ENCODE results near the gene WDR31. TPM values are rescaled to one million over a fixed set of nuclear protein-coding genes. Genes with fewer than 3 reads are reported as not detected.
"Not testable (repeated sequence)": the region's sequence is repeated elsewhere in the genome, so short reads cannot be mapped to it uniquely, and the experiment has no call there.

Gene WDR31
- total RNA-seq, 4 donors from 2014 or later: 0.29 to 3.6 (median 2.8) TPM

- no peak overlapping the region for H3K27ac ChIP-seq
- TF ChIP-seq POLR2A (IDR thresholded peaks at IDR 0.05): no peak
- no peak for TF ChIP-seq CTCF (IDR thresholded peaks at IDR 0.05)
- no peak for DNase-seq
- H3K27me3 ChIP-seq: no peaks in the 10 kb centered on the region
- intact Hi-C loops (cut with DNase I; ENCODE audit: low total_unique reads): no loop called here
- H3K9me3 ChIP-seq: no peaks in the 10 kb centered on the region
- H3K4me3 ChIP-seq: no peak overlapping the region
- H3K4me1 ChIP-seq: peaks cover 0 to 5% of the 10 kb centered on the region in 2 donors
- H3K36me3 ChIP-seq: no peaks in the 10 kb centered on the region
Measured at GRCh38 chr9:113372059-113372458, 32.0 kb upstream of the WDR31 start.

GRCh38 chr9:113370806-113371325 is 30.8 kb upstream of the WDR31 start:
- H3K9me3 ChIP-seq: no peaks in the 10 kb centered on the region
- H3K4me3 ChIP-seq: no peak overlapping the region
- H3K4me1 ChIP-seq: peaks cover 0 to 5% of the 10 kb centered on the region in 2 donors
- intact Hi-C loops (cut with DNase I; ENCODE audit: low total_unique reads): no loop called here
- no peak overlapping the region for H3K27ac ChIP-seq
- no peak for DNase-seq
- H3K36me3 ChIP-seq: no peaks in the 10 kb centered on the region
- TF ChIP-seq POLR2A (IDR thresholded peaks at IDR 0.05) (no peak), CTCF (IDR thresholded peaks at IDR 0.05) (no peak)
- no peaks in the 10 kb centered on the region for H3K27me3 ChIP-seq

GRCh38 chr9:113369855-113370140 is 29.7 kb upstream of the WDR31 start:
- intact Hi-C loops (cut with DNase I; ENCODE audit: low total_unique reads): no loop called here

GRCh38 chr9:113368982-113369854 is 29.1 kb upstream of the WDR31 start:
- no peaks in the 10 kb centered on the region for H3K36me3 ChIP-seq
- intact Hi-C loops (cut with DNase I; ENCODE audit: low total_unique reads): no loop called here
- no peaks in the 10 kb centered on the region for H3K4me1 ChIP-seq
- H3K4me3 ChIP-seq: no peak overlapping the region
- H3K9me3 ChIP-seq: no peaks in the 10 kb centered on the region
- H3K27me3 ChIP-seq: no peaks in the 10 kb centered on the region
- TF ChIP-seq POLR2A (IDR thresholded peaks at IDR 0.05) (no peak), CTCF (IDR thresholded peaks at IDR 0.05) (no peak)
- no peak for DNase-seq
- H3K27ac ChIP-seq: no peak overlapping the region

More at GRCh38 chr9:113369855-113370140, 29.7 kb upstream of the WDR31 start:
- Histone ChIP-seq H3K4me3 (no peak overlapping the region), H3K9me3 (no peaks in the 10 kb centered on the region), H3K27ac (no peak overlapping the region), H3K36me3 (no peaks in the 10 kb centered on the region), H3K4me1 (no peaks in the 10 kb centered on the region), H3K27me3 (no peaks in the 10 kb centered on the region)
- DNase-seq: no peak
- no peak for TF ChIP-seq POLR2A (IDR thresholded peaks at IDR 0.05)
- TF ChIP-seq CTCF (IDR thresholded peaks at IDR 0.05): no peak

GRCh38 chr9:113368348-113368981 is 28.4 kb upstream of the WDR31 start:
- Histone ChIP-seq H3K4me1 (no peaks in the 10 kb centered on the region), H3K27me3 (no peaks in the 10 kb centered on the region), H3K36me3 (no peaks in the 10 kb centered on the region), H3K27ac (no peak overlapping the region), H3K4me3 (no peak overlapping the region), H3K9me3 (no peaks in the 10 kb centered on the region)
- no peak for DNase-seq
- TF ChIP-seq POLR2A (IDR thresholded peaks at IDR 0.05) (no peak), CTCF (IDR thresholded peaks at IDR 0.05) (no peak)
- intact Hi-C loops (cut with DNase I; ENCODE audit: low total_unique reads): no loop called here

- intact Hi-C loops (cut with DNase I; ENCODE audit: low total_unique reads); DNase-seq; H3K4me3 ChIP-seq; H3K36me3 ChIP-seq; H3K4me1 ChIP-seq; H3K27ac ChIP-seq; H3K27me3 ChIP-seq; H3K9me3 ChIP-seq: not testable (repeated sequence)
Measured at GRCh38 chr9:113365652-113366051, 25.6 kb upstream of the WDR31 start.
